Adrenal gland (tissue), 12 donors: ENCODE measurements around the gene CXCL6. TPM values are rescaled to one million over a fixed set of nuclear protein-coding genes. Genes with fewer than 3 reads are reported as not detected.

Source experiments
- DNase-seq, 7 donors: peaks; one replicate each; pipeline ENCODE4 v3.0.0-alpha.2; 2019 to 2020
- H3K27ac ChIP-seq, 5 donors: fragments of 200-600 bp; sonication (generic) in 4 of 5; 1 replicate in 3 of 5; 2 replicates in 2 of 5; pipeline versions ENCODE4 v1.5.1 to v1.8.0; 2016 to 2020; ENCODE audit warnings: mild to moderate bottlenecking in 1 of 5
- H3K27me3 ChIP-seq: fragments of 200-600 bp; 2 replicates; pipeline ENCODE4 v1.8.0; 2021
- H3K36me3 ChIP-seq, 2 donors: fragments of 200-600 bp; replicated peaks in 1 of 2; 1 replicate in 1 of 2; 2 replicates in 1 of 2; pipeline versions ENCODE4 v1.5.1 to v1.8.0; 2018 to 2022
- H3K4me1 ChIP-seq, 2 donors: fragments of 200-600 bp; replicated peaks in 1 of 2; 1 replicate in 1 of 2; 2 replicates in 1 of 2; pipeline versions ENCODE4 v1.5.1 to v1.8.0; 2018 to 2021
- H3K4me3 ChIP-seq, 4 donors: fragments of 200-600 bp; sonication (generic) in 3 of 4; one replicate each; pipeline ENCODE4 v1.5.1; 2016 to 2018
- H3K9me3 ChIP-seq, 3 donors: fragments of 200-600 bp; sonication (generic) in 1 of 3; replicated peaks in 1 of 3; 1 replicate in 2 of 3; 2 replicates in 1 of 3; pipeline versions ENCODE4 v1.5.1 to v1.8.0; 2016 to 2021
- CTCF ChIP-seq, 6 experiments: fragments of 450-650 bp in 4 of 6; fragments of 200-600 bp in 2 of 6; sonication (generic) in 1 of 6; IDR thresholded peaks; 1 replicate in 5 of 6; 2 replicates in 1 of 6; pipeline versions ENCODE4 v1.5.1 to v1.8.0; 2016 to 2021; ENCODE audit warnings: antibody characterized with exemption in 6 of 6, mild to moderate bottlenecking in 2 of 6, moderate library complexity in 1 of 6
- POLR2A ChIP-seq, 2 donors: fragments of 450-650 bp; IDR thresholded peaks; one replicate each; pipeline ENCODE4 v1.6.1; 2017; ENCODE audit warnings: antibody characterized with exemption in 2 of 2, mild to moderate bottlenecking in 2 of 2, moderate library complexity in 1 of 2
- WGBS, 4 donors: extraction: QIAGEN DNeasy Blood & Tissue Kit in 2 of 4; methylation state at CpG; one replicate each; pipeline versions ENCODE4 v1.1.5 to v1.1.7; 2013 to 2017; 5-methylcytosine and 5-hydroxymethylcytosine counted together
- intact Hi-C, 2 donors: fragments of 100-400 bp; cut with DNase I; formaldehyde crosslinking; loops; one replicate each; pipeline versions ENCODE4 v1.14.1 to v1.15.0; 2022 to 2023
- polyA plus RNA-seq, 3 donors: library from polyadenylated mRNA; stranded (reverse); fragments of 200-250 nt in 2 of 3; fragments of 350-450 nt in 1 of 3; fragmentation: Illumina TruSeq in 1 of 3; extraction: RNeasy Lipid Tissue Mini Kit (QIAGEN cat#74804) in 1 of 3; gene quantifications; one replicate each; pipeline ENCODE4 v1.2.3, GENCODE V29; 2013 to 2014
- total RNA-seq, 9 donors: library from RNA; depleted of rRNA in 4 of 9; stranded (reverse); fragments of >200 nt in 4 of 9; fragments of 120-200 nt in 1 of 9; fragmentation: NEBNext Ultra II Directional in 1 of 9; extraction: Animal tissue kit (Norgen Biotek cat#: 25700) in 1 of 9; gene quantifications; one replicate each; pipeline versions ENCODE4 v1.1.0 to v1.2.4, GENCODE V29; 2013 to 2023
- donor health status: healthy with polysubstance abuse.
- donor health status: Bipolar disorder and iron deficiency.
- donor health status: DM: yes; HTN: yes; CAD: no.
- donor health status: DM: no; HTN: no; CAD: no.
- donor health status: DM: no; HTN: no; CAD: no.
- donor health status: DM: yes; HTN: yes; CAD: no.

The CXCL6 gene
- total and polyA plus RNA-seq, 12 donors = 0.07 to 0.41 (median 0.16) TPM; not detected in 8

GRCh38 chr4:73853718-73854473 is 17.4 kb downstream of the CXCL6 start:
- H3K4me1 ChIP-seq = no peaks in the 10 kb centered on the region
- H3K36me3 ChIP-seq = no peaks in the 10 kb centered on the region
- TF ChIP-seq CTCF (IDR thresholded peaks at IDR 0.05) (no peak), POLR2A (IDR thresholded peaks at IDR 0.05) (no peak)
- no peaks in the 10 kb centered on the region for H3K9me3 ChIP-seq
- H3K27me3 ChIP-seq = no peaks in the 10 kb centered on the region
- intact Hi-C loops = no loop called here
- no peak overlapping the region for H3K27ac ChIP-seq
- WGBS, 4 donors = 19 to 38% (median 33%) methylated on average over 5 to 8 of the region's 8 CpGs
- no peak overlapping the region for H3K4me3 ChIP-seq
- DNase-seq = no peak

GRCh38 chr4:73855406-73855805 is 18.9 kb downstream of the CXCL6 start:
- Histone ChIP-seq H3K4me3 (no peak overlapping the region), H3K27me3 (no peaks in the 10 kb centered on the region), H3K9me3 (no peaks in the 10 kb centered on the region), H3K36me3 (no peaks in the 10 kb centered on the region), H3K4me1 (no peaks in the 10 kb centered on the region), H3K27ac (no peak overlapping the region)
- WGBS, 4 donors = 58 to 70% (median 67%) methylated on average over 4 of the region's 4 CpGs
- DNase-seq = no peak
- intact Hi-C loops = no loop called here
- TF ChIP-seq POLR2A (IDR thresholded peaks at IDR 0.05) (no peak), CTCF (IDR thresholded peaks at IDR 0.05) (no peak)

GRCh38 chr4:73856518-73856917 is 20.0 kb downstream of the CXCL6 start:
- DNase-seq = no peak
- no peak overlapping the region for H3K27ac ChIP-seq
- no peaks in the 10 kb centered on the region for H3K36me3 ChIP-seq

GRCh38 chr4:73859614-73860088 is 23.2 kb downstream of the CXCL6 start:
- DNase-seq = no peak
- H3K27me3 ChIP-seq = peaks cover 4% of the 10 kb centered on the region
- H3K9me3 ChIP-seq = no peaks in the 10 kb centered on the region
- no peaks in the 10 kb centered on the region for H3K36me3 ChIP-seq
- no peak for TF ChIP-seq CTCF (IDR thresholded peaks at IDR 0.05)
- no peak for TF ChIP-seq POLR2A (IDR thresholded peaks at IDR 0.05)
- H3K27ac ChIP-seq = no peak overlapping the region
- intact Hi-C loops = loop anchor here in 1 of 2 donors (10.0 kb wide), 1 partner anchor 195 kb away; no protein-coding TSS in a partner anchor
- no peak overlapping the region for H3K4me3 ChIP-seq
- H3K4me1 ChIP-seq = no peaks in the 10 kb centered on the region

More at GRCh38 chr4:73856518-73856917, 20.0 kb downstream of the CXCL6 start:
- H3K4me1 ChIP-seq = no peaks in the 10 kb centered on the region
- H3K9me3 ChIP-seq = no peaks in the 10 kb centered on the region
- peaks cover 4% of the 10 kb centered on the region for H3K27me3 ChIP-seq
- intact Hi-C loops = no loop called here
- H3K4me3 ChIP-seq = no peak overlapping the region
- TF ChIP-seq CTCF (IDR thresholded peaks at IDR 0.05) (no peak), POLR2A (IDR thresholded peaks at IDR 0.05) (no peak)
